Measurements from ENCODE around the gene WDCP. TPM values are rescaled to one million over a fixed set of nuclear protein-coding genes. Genes with fewer than 3 reads are reported as not detected.

WDCP gene
- total RNA-seq, 6 experiments from 2014 or later: 12.0 to 19.4 (median 13.5) TPM

DNA sequence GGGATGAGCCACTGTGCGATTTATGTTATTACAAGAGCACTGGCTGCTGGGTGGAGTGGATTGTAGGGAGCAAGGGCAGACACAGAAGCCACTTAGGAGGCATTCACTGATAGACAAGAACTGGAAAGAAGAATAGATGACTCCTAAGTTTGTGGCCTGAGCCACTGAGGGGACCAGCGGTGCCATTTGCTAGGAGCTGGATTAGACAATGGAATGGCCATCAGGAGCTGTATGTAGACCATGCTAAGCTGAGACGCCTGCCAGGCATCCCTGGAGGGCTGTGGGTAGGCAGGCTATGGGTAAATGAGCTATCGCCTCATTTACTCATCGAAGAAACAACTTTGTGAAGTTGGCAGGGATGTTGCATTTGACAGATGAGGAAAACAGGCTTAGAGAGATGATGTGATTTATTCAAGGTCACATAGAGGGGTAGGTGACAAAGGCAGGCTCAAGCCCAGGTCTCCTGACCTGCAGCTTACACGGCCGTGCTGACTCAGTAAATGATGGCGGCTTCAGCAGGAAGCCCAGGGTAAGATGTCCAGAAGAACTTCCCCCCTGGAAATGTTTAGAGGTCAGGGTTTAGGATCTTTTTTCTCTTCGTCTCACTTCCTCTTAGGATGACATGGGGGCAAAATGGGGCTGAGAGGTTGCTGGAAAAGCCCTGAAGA, 34.5 kb downstream of the WDCP start:
- no peaks in the 10 kb centered on the region for H3K9me3 Mint-ChIP-seq
- TF ChIP-seq, protein P1, sequence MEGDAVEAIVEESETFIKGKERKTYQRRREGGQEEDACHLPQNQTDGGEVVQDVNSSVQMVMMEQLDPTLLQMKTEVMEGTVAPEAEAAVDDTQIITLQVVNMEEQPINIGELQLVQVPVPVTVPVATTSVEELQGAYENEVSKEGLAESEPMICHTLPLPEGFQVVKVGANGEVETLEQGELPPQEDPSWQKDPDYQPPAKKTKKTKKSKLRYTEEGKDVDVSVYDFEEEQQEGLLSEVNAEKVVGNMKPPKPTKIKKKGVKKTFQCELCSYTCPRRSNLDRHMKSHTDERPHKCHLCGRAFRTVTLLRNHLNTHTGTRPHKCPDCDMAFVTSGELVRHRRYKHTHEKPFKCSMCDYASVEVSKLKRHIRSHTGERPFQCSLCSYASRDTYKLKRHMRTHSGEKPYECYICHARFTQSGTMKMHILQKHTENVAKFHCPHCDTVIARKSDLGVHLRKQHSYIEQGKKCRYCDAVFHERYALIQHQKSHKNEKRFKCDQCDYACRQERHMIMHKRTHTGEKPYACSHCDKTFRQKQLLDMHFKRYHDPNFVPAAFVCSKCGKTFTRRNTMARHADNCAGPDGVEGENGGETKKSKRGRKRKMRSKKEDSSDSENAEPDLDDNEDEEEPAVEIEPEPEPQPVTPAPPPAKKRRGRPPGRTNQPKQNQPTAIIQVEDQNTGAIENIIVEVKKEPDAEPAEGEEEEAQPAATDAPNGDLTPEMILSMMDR (IDR thresholded peaks at IDR 0.05): no peak
- no peak overlapping the region for H3K4me3 Mint-ChIP-seq
- H3K36me3 Mint-ChIP-seq (ENCODE audit: low read depth): no peaks in the 10 kb centered on the region; the same call in 1 of the 2 replicates
- peaks cover 4% of the 10 kb centered on the region; the same call in 1 of the 2 replicates for H3K27me3 Mint-ChIP-seq (ENCODE audit: insufficient read depth)
- H3K27ac Mint-ChIP-seq: no peak overlapping the region
- H3K4me1 Mint-ChIP-seq (ENCODE audit: low read depth): peaks cover 24% of the 10 kb centered on the region
- no peak for DNase-seq

DNA sequence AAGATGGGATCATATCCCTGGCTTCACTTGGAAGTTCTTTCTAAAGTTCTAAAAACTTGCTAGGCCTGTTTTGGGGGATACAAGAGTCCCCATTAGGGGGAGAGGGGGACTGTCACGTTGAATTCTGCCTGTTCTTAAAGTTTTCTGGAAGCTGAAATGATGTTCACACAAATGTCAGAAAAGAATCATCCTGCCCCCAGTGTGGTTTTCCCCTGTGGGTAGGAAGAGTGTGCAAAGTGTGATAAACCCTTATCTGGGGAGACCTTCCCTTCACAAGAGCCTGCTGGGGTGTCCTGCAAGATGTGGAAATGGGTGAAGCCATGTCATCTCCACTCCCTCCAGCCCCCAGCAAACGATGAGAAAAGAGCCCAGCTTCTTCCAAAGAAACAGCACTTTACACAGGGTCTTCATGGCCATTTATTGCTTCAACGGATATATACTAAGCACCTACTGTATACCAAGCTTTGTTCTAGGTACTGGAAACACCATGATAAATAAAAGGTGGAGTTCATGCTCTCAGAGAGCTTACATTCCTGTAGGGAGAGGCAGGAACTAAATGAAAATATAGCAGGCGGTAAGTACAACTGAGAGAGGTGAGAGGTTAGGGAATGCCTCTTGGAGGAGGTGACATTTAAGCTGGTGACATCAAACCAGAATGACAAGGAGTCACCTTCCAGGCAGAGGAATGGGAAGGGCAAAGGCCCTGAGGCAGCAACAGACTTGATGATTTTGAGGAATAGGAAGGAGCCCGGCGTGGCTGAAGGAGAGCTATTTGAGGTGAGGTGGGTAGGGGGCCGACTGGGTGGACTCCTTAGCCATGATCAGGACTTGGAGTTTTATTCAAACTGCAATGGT, 35.7 kb downstream of the WDCP start:
- H3K27me3 Mint-ChIP-seq (ENCODE audit: insufficient read depth): peaks cover 4% of the 10 kb centered on the region; the same call in 1 of the 2 replicates
- H3K9me3 Mint-ChIP-seq: no peaks in the 10 kb centered on the region
- TF ChIP-seq, protein P1 (IDR thresholded peaks at IDR 0.05): no peak
- DNase-seq: no peak
- peaks cover 23% of the 10 kb centered on the region for H3K4me1 Mint-ChIP-seq (ENCODE audit: low read depth)
- no peaks in the 10 kb centered on the region; the same call in 1 of the 2 replicates for H3K36me3 Mint-ChIP-seq (ENCODE audit: low read depth)
- H3K27ac Mint-ChIP-seq: no peak overlapping the region
- no peak overlapping the region for H3K4me3 Mint-ChIP-seq

DNA sequence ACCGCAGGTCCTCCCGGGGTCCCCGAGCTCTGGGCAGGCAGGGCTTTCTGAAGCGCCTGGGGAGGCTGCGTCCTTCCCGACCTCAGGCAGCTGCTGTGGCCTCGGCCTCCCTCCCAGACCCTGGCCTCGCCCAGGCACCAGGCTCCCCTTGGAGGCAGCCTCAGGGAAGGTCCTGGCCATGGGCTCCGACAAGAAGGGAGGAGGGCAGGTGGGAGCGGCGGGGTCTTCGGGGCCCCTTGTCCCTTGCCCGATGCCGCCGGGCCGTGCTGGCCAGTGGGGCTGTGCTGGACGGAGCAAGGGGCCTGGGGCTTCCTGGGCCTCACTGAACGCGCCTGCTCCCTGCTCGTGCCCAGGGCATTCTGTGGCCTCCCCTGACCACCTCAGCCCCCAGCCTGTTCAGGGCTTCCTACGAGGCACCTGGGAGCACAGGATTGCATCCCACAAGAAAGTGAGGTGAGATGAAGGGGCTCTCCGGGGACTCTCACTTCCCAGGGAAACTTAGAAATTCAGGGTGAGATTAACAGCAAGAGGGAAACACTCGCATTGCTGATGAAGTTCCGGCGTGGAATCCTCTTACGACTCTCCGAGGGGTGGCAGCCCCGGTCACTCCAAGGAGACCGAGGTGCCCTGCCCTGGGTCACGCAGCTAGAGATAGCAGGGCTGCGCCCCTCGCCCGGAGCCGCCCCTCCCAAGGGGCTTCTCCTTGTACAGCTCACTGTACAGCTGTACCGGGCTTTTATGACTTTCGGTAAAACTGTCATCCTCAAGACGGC, 36.5 kb downstream of the WDCP start:
- Mint-ChIP-seq H3K4me3 (no peak overlapping the region), H3K27ac (no peak overlapping the region), H3K4me1 (ENCODE audit: low read depth) (peaks cover 15% of the 10 kb centered on the region)

DNA sequence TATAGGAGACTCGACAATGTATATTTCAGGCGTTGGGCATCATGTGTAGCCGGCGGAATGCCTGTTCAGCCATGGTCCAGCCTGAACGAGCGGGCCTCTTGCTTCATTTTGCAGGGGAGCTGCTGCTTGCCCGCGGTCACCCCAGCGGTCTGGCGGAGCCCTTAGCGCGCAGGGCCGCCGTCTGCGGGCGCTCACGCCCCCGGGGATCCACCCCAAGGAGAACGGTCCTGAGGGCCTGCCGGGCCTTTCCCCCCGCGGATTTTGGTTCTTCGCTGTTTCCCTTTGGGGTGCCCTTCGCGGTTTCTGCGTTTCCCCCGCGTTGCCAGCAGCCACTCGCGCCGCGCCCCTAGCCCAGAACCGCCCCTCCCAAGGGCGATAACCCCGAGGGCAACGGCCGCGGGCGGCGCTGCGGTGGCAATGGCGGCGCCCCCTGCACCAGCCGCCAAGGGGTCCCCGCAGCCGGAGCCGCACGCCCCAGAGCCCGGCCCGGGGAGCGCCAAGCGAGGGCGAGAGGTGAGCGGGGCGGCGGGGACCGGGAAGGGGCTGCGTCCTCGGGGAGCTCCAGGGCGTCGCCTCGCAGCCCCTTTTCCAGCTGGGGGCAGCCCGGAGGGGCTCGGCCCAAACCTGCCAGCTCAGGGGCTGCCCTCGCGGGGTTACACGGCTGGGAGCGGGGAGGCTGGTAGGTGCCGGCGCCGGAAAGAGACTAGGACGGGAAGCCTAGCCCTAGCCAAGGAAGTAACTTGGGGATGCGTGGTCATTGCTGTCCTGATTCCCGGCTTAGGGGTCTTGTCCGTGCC, 37.3 kb downstream of the WDCP start, which contains the start of gene MFSD2B:
Gene MFSD2B, plus strand, starts transcription at position 406 of the 797 bp plus-strand sequence. Its CDS starts 12 bp downstream, at position 418.
- Mint-ChIP-seq H3K36me3 (ENCODE audit: low read depth) (no peaks in the 10 kb centered on the region; the same call in 1 of the 2 replicates), H3K4me1 (ENCODE audit: low read depth) (peaks cover 12% of the 10 kb centered on the region), H3K9me3 (no peaks in the 10 kb centered on the region), H3K27me3 (ENCODE audit: insufficient read depth) (peaks cover 4% of the 10 kb centered on the region; the same call in 1 of the 2 replicates), H3K4me3 (peak within 1 kb of the TSS; percentile 34), H3K27ac (no peak within 1 kb of the TSS)
- TF ChIP-seq, protein P1 (IDR thresholded peaks at IDR 0.05): no peak
- DNase-seq: no peak

More for the DNA sequence above, 36.5 kb downstream of the WDCP start:
- Mint-ChIP-seq H3K27me3 (ENCODE audit: insufficient read depth) (peaks cover 4% of the 10 kb centered on the region; the same call in 1 of the 2 replicates), H3K9me3 (no peaks in the 10 kb centered on the region), H3K36me3 (ENCODE audit: low read depth) (no peaks in the 10 kb centered on the region; the same call in 1 of the 2 replicates)
- TF ChIP-seq, protein P1 (IDR thresholded peaks at IDR 0.05): no peak
- no peak for DNase-seq

Measured in HFFc6 (cell line).